ENCODE data around the gene PDE4D. TPM values are rescaled to one million over a fixed set of nuclear protein-coding genes. Genes with fewer than 3 reads are reported as not detected.

Gene PDE4D
- total RNA-seq, 1 experiment from 2014 or later, result 2.1 TPM

DNA sequence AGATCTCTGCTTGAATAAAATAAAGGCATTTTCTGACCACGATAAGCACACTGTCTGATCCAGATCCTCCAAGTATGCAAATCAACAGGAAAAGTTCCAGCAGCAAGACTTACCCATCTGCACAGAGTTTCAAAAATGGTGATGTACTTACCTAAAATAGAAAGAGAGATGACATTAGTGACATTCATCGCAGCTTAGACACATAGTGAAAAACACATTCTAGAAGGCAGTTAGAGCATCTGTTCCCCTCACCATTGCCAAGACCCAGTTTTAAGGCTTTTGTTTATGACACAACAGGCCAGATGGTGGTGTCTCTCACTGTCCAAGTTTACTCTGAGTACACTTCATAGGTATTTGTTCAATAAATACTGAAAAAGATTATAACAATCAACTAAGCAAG, 207.7 kb downstream of the PDE4D start:
- Histone ChIP-seq H4K20me1 (ENCODE audit: control insufficient read depth, insufficient read depth, insufficient read length) (no peaks in the 10 kb centered on the region), H2AK5ac (ENCODE audit: insufficient read length, low read length) (no peak overlapping the region), H4K8ac (replicated peaks; ENCODE audit: insufficient read length, low read depth, low read length) (no peak overlapping the region), H3K9me3 (ENCODE audit: control insufficient read depth, low read depth, low read length) (no peaks in the 10 kb centered on the region), H2BK20ac (ENCODE audit: low read depth, low read length, poor library complexity, severe bottlenecking) (no peak overlapping the region), H3K23ac (ENCODE audit: insufficient read length, low read depth, low read length) (no peak overlapping the region), H3K4me2 (ENCODE audit: insufficient read depth, insufficient read length, low read length) (no peak overlapping the region), H2BK15ac (ENCODE audit: low read depth, low read length) (no peak overlapping the region), H3T11ph (ENCODE audit: low read length) (no peak overlapping the region), H3K4ac (ENCODE audit: low read depth, low read length) (no peak overlapping the region), H3K27ac (ENCODE audit: insufficient read length, low read depth, low read length) (no peak overlapping the region), H2BK120ac (ENCODE audit: low read depth, low read length, poor library complexity, severe bottlenecking) (no peak overlapping the region), H3K23me2 (ENCODE audit: insufficient read length, low read depth, low read length, poor library complexity, severe bottlenecking) (no peaks in the 10 kb centered on the region), H3K18ac (ENCODE audit: insufficient read length, low read depth, low read length) (no peak overlapping the region), H3K79me2 (ENCODE audit: insufficient read depth, low read length) (no peaks in the 10 kb centered on the region), H3K14ac (ENCODE audit: insufficient read depth, low read length) (no peak overlapping the region), H3K9ac (ENCODE audit: extremely low read depth, insufficient read length, low read length) (no peak overlapping the region), H2AFZ (ENCODE audit: low read length) (no peak overlapping the region), H3K56ac (ENCODE audit: insufficient read length, low read depth, low read length) (no peak overlapping the region), H2BK5ac (ENCODE audit: insufficient read length, low read length) (no peak overlapping the region), H3K4me1 (ENCODE audit: insufficient read depth, low read length) (no peaks in the 10 kb centered on the region), H4K91ac (ENCODE audit: insufficient read length, low read depth, low read length) (no peak overlapping the region), H3K27me3 (ENCODE audit: insufficient read depth, low read length) (no peaks in the 10 kb centered on the region), H2BK12ac (ENCODE audit: insufficient read length, low read depth, low read length) (no peak overlapping the region), H3K79me1 (ENCODE audit: insufficient read depth, low read depth, low read length, poor library complexity, severe bottlenecking) (no peaks in the 10 kb centered on the region), H4K5ac (ENCODE audit: insufficient read length, low read depth, low read length) (no peak overlapping the region)
- Mint-ChIP-seq H3K36me3 (ENCODE audit: insufficient read depth in 1 of 3, low read depth in 3 of 3) (peaks cover 5 to 12% (median 5%) of the 10 kb centered on the region in 3 experiments; a peak in 6 of 7 replicates), H3K27me3 (ENCODE audit: low read depth) (no peaks in the 10 kb centered on the region; the same call in 1 of the 2 replicates), H3K27ac (no peak overlapping the region), H3K4me1 (peaks cover 5 to 7% of the 10 kb centered on the region in 2 experiments; a peak in 3 of 4 replicates), H3K9me3 (peaks cover 6 to 10% of the 10 kb centered on the region in 2 experiments; a peak in 4 of 5 replicates), H3K4me3 (no peak overlapping the region)
- WGBS (ENCODE audit: extremely low coverage, insufficient read length, low lambda C conversion rate), result no CpG with 5 or more reads among the region's 2 CpGs
- DNase-seq, result no peak
- TF ChIP-seq, protein P1, sequence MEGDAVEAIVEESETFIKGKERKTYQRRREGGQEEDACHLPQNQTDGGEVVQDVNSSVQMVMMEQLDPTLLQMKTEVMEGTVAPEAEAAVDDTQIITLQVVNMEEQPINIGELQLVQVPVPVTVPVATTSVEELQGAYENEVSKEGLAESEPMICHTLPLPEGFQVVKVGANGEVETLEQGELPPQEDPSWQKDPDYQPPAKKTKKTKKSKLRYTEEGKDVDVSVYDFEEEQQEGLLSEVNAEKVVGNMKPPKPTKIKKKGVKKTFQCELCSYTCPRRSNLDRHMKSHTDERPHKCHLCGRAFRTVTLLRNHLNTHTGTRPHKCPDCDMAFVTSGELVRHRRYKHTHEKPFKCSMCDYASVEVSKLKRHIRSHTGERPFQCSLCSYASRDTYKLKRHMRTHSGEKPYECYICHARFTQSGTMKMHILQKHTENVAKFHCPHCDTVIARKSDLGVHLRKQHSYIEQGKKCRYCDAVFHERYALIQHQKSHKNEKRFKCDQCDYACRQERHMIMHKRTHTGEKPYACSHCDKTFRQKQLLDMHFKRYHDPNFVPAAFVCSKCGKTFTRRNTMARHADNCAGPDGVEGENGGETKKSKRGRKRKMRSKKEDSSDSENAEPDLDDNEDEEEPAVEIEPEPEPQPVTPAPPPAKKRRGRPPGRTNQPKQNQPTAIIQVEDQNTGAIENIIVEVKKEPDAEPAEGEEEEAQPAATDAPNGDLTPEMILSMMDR (conservative IDR thresholded peaks at IDR 0.05), result no peak
